BJ (cell line): ENCODE results near the gene ZBTB22. TPM values are rescaled to one million over a fixed set of nuclear protein-coding genes. Genes with fewer than 3 reads are reported as not detected.

Experiments
- CTCF ChIA-PET: fragments of 350-600 bp; formaldehyde crosslinking; extraction: SDS; loops from one replicate; lab custom pipeline; 2021; ENCODE audit warnings: antibody characterized with exemption, inconsistent platforms; lab: Yijun Ruan, JAX
- POLR2A ChIA-PET: fragments of 300-600 bp; sonication (Branson Sonifier 250); formaldehyde crosslinking; extraction: SDS; loops from one replicate; lab custom pipeline; 2021; ENCODE audit warnings: antibody characterized with exemption; lab: Charles Lee
- DNase-seq: peaks from one replicate; pipeline ENCODE4 v3.0.0-alpha.2; 2011; ENCODE audit warnings: low read depth
- H3K27me3 ChIP-seq: 2 replicates; pipeline ENCODE4 v1.6.0; 2011; ENCODE audit warnings: low read length; ENCODE audit not compliant: control insufficient read depth, insufficient read depth
- H3K36me3 ChIP-seq: 2 replicates; pipeline ENCODE4 v1.5.1; 2011; ENCODE audit warnings: low read length; ENCODE audit not compliant: control insufficient read depth, insufficient read depth
- H3K4me3 ChIP-seq: 2 replicates; pipeline ENCODE4 v1.5.1; 2011; ENCODE audit warnings: low read depth, mild to moderate bottlenecking, control low read depth, low read length
- CTCF ChIP-seq: IDR thresholded peaks from 2 replicates; pipeline ENCODE4 v1.5.1; 2011; ENCODE audit warnings: low read depth, mild to moderate bottlenecking, control low read depth, inconsistent platforms, low read length, moderate library complexity; ENCODE audit not compliant: insufficient read depth
- polyA plus RNA-seq: library from polyadenylated mRNA; depleted of rRNA; stranded (reverse); fragments of >200 nt; gene quantifications from 2 replicates; pipeline ENCODE4 v1.2.3, GENCODE V29; 2011

ZBTB22 gene
- polyA plus RNA-seq, 1 experiment, result 13.6 TPM

GRCh38 chr6:33315793-33316602 lies 1.5 kb downstream of the ZBTB22 start:
- Histone ChIP-seq H3K36me3 (peaks cover 20% of the 10 kb centered on the region), H3K27me3 (no peaks in the 10 kb centered on the region), H3K4me3 (no peak overlapping the region)
- TF ChIP-seq CTCF, result no peak
- ChIA-PET CTCF (interaction anchor here (0.6 kb wide), 1 partner anchor 29 kb away, joined by 3 read pairs; no protein-coding TSS in a partner anchor), POLR2A (no interaction called here)
- DNase-seq, result no peak

GRCh38 chr6:33314943-33315792 lies 2.4 kb downstream of the ZBTB22 start:
- Histone ChIP-seq H3K27me3 (no peaks in the 10 kb centered on the region), H3K36me3 (peaks cover 17% of the 10 kb centered on the region), H3K4me3 (peak overlapping the region; percentile 73)
- TF ChIP-seq CTCF, result no peak
- ChIA-PET POLR2A (no interaction called here), CTCF (no interaction called here)
- DNase-seq, result no peak

- POLR2A ChIA-PET, result no interaction called here
- peak; percentile 61 for DNase-seq
These were observed 3.0 kb downstream of the ZBTB22 start for GRCh38 chr6:33314515-33314942.

GRCh38 chr6:33313709-33314514 lies 3.6 kb downstream of the ZBTB22 start, which contains the start of gene TAPBP:
Gene TAPBP, minus strand, starts transcription at chr6:33314078. Its CDS starts 37 bp downstream, at chr6:33314041.
- Histone ChIP-seq H3K27me3 (no peaks in the 10 kb centered on the region), H3K36me3 (peaks cover 7% of the 10 kb centered on the region), H3K4me3 (peak within 1 kb of the TSS; percentile 73)
- no peak for DNase-seq
- POLR2A ChIA-PET, result no interaction called here
- no peak for TF ChIP-seq CTCF
- CTCF ChIA-PET, result interaction anchor here (0.7 to 3.7 kb wide), 4 partner anchors 15 to 93 kb away, joined by 3 to 16 read pairs (median 3); partner anchors contain the start of genes RGL2, RPS18 and VPS52

More at GRCh38 chr6:33314515-33314942, 3.0 kb downstream of the ZBTB22 start:
- Histone ChIP-seq H3K36me3 (peaks cover 13% of the 10 kb centered on the region), H3K4me3 (peak overlapping the region; percentile 73), H3K27me3 (no peaks in the 10 kb centered on the region)
- CTCF ChIA-PET, result no interaction called here
- TF ChIP-seq CTCF, result no peak
